Right renal cortex interstitium (tissue), 3 donors: ENCODE data around the gene PLPP7. TPM values are rescaled to one million over a fixed set of nuclear protein-coding genes. Genes with fewer than 3 reads are reported as not detected.
"Not testable (repeated sequence)": the region's sequence is repeated elsewhere in the genome, so short reads cannot be mapped to it uniquely, and the experiment has no call there.

Experiments used
- DNase-seq, 3 donors: peaks; one replicate each; pipeline ENCODE4 v3.0.0-alpha.2; 2013; ENCODE audit warnings: low read depth in 3 of 3, low spot score in 2 of 3
- polyA plus RNA-seq, 3 donors: library from polyadenylated mRNA; unstranded; fragments of 120-200 nt; gene quantifications; one replicate each; pipeline ENCODE4 v1.2.1, GENCODE V29; 2013; ENCODE audit not compliant: insufficient read length in 3 of 3

PLPP7 gene
- polyA plus RNA-seq, 3 donors = 1.9 to 2.5 (median 2.0) TPM

DNA sequence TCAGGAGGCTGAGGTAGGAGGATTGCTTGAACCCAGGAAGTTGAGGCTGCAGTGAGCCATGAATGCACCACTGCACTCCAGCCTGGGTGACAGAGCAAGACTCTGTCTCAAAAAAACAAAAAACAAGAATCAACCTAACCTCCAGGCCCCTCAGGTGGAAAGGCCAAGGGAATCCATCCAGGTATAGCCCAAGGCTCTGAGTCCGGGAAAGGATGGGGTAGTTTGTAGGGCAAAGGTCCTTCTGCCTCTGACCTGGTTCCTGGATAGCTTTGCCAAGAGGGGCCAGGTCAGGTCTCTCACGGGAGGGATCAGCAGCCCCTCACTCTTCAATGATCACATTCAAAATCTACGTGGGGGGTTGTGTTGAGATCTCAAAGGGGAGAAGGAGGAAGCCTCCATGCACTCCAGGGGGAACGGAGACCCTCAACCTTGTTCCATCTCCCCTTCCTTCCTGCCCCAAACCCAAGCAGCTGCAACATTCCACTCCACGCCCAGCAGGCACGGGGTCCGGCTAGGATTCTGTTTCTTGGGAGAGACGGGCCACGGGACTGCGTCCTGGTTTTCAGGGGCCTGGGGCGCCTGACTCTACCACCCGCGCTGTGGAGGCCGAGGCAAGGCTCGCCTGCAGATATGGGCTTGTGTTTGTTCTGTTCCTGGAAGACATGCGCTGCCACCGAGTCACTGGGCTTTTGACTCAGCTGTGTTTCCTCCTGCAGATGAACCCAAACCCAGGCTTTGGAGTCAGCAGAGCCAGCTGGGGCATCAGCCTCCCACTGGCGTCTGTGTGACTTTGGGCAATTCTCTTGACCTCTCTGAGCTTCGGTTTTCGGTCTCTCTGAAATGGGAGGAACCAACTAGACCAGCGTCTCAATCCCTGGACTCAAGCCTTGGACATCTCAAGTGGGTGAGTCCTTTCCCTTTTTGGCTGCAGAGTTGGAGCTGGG, 35.5 kb downstream of the PLPP7 start:
- no peak for DNase-seq

DNA sequence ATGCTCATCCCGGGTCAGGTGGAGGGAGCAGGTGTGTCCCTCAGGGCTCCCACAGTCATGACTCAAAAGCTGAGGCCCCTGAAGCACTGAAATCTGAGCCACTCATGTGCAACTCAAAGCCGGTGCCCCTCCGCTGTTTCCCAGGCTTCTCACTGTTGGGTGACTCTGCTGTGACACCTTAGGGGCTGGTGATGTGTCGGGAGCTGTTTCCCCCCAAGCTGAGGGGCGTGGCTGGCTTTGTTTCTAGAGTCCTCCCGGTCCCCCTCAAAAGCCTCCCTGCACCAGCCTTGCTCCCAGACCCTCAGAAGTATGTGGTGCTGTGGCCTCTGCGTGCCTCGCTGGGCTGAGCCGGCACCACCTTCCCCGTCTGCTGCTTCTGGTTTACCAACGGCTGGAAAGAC, 39.7 kb downstream of the PLPP7 start:
- DNase-seq = no peak

DNA sequence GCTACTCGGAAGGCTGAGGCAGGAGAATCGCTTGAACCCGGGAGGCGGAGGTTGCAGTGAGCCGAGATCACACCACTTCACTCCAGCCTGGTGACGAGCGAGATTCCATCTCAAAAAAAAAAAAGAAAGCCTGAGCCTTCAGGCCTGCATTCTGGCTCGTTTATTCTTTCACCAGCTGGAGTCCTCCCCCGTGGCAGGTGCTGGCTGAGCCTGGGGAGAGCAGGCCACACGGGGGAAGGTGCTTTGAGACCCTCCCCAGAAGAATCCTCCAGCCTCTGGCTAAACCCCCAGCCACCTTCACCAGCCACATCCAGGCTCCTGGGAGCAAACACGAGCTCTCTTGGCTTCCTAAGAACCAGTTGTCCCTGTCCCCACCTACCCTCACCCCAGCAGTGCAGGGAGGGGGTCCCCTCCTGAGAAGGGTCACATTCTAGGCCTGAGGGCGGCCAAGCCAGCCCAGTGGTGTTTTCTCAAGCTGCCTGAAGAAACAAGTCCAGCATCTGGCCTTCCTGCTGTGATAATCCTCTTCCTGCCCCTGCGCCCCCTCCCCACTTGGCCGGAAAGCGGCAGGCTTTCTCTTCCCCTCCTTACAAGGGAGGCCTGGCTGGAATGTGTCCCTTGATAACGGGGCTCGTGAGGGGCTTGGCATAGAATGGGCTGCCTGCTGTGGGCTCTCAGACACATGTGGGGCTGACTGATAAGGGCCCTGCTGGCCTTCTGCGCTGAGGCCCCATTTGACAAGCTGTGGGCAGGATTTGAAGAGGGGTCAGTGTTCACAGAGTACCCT, 41.5 kb downstream of the PLPP7 start:
- no peak for DNase-seq

GRCh38 chr9:131331996-131332395, 42.5 kb downstream of the PLPP7 start:
- DNase-seq = not testable (repeated sequence)

GRCh38 chr9:131333771-131334628, 44.5 kb downstream of the PLPP7 start:
- DNase-seq = no peak

DNA sequence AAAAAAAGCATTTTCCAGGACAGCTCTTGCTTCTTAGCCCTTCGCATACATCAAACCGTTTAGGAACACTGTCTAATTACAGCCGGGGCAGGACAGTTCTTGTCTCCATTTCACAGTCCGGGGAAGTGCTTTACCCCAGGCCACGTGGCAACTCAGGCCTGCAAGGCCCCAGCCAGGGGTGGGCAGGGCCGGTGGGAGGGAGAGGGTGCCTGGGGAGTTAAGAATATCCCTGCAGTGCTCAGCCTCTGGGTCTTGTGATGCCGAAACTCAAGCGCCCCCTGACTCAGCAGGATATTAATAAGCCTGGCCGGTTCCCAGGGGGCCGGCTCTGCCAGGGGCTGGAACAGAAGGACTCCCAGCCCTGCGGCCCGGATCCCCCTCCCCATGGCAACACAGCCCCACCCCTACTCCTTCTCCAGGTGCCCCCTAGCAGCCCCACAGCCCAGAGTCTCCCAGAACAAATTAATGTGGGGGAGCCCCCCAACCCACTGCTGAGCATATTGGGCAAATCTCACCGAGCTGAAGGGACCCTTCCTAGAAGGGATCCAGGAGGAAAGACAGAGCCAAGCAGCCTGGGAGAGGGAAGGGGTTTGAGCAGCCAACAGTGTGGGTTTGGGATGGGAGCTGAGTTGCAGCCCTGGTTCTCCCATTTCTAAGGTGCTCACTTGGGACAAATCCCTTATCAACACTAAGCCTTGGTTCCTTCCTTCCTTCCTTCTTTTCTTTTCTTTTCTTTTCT, 45.3 kb downstream of the PLPP7 start:
- no peak for DNase-seq

GRCh38 chr9:131335368-131335755, 45.8 kb downstream of the PLPP7 start:
- no peak for DNase-seq

- DNase-seq = no peak
Observed at GRCh38 chr9:131337131-131337848, 47.8 kb downstream of the PLPP7 start.

DNA sequence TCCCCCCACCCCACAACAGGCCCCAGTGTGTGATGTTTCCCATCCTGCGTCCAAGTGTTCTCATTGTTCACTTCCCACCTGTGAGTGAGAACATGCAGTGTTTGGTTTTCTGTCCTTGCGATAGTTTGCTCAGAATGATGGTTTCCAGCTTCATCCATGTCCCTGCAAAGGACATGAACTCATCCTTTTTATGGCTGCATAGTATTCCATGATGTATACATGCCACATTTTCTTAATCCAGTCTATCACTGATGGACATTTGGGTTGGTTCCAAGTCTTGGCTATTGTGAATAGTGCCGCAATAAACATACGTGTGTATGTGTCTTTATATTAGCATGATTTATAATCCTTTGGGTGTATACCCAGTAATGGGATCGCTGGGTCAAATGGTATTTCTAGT, 49.7 kb downstream of the PLPP7 start:
- DNase-seq = not testable (repeated sequence)

DNA sequence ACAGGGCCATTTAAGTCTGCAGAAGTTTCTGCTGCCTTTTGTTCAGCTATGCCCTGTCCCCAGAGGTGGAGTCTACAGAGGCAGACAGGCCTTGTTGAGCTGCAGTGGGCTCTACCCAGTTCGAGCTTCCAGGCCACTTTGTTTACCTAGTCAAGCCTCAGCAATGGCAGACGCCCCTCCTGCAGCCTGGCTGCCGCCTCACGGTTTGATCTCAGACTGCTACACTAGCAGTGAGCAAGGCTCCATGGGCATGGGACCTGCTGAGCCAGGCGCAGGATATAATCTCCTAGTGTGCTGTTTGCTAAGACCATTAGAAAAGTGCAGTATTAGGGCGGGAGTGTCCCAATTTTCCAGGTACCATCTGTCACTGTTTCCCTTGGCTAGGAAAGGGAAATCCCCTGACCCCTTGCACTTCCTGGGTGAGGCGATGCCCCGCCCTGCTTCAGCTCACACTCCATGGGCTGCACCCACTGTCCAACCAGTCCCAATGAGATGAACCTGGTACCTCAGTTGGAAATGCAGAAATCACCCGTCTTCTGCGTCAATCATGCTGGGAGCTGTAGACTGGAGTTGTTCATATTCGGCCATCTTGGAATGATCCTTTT, 55.5 kb downstream of the PLPP7 start:
- not testable (repeated sequence) for DNase-seq

DNA sequence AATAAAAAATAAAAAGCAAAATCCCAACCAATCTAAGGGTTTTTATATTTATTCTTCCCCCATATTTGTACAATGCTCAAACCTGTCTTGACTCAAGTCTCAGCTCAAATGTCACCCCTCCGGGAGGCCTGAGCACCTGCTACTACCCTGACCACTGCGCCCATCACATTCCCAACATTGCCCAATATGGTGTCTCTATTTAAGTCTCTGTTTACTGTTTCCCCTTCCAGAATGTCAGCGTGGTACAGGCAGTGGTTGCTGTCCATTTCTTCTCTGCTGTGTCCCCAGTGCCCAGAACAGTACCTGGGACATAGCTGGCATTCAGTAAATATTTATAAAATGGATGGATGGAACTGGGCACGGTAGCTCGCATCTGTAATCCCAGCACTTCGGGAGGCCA, 57.0 kb downstream of the PLPP7 start:
- no peak for DNase-seq

DNA sequence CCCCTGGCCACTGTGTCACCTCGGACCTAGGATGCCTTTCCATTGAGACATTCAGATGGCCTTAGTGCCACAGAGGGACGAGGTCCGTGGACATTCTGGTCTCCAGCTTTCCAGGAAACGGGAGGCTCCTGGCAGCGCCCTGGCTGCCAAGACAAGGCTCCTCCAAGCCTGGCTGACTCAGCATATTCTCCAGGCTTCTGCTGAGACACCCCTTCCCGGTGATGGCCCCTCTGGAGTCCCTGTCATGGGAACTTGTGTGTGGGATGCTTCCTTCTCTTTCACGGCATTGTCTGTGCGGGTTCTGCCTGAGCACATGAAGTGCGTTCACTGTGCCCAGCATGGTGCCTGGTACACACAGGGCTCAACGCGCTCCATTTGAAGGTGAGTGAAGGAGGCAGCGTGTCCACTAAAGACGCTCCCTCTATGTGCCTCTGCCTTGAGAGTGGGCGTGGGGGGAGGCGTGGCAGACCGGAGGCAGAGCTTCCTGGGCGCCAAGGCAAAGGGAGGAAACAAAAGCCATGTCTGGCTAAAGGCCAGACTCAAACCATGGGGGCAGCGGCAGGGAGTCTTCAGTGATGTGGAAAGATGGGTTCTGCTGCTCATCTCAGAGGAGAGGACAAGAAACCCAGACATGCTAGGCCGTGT, 58.0 kb downstream of the PLPP7 start:
- DNase-seq = no peak

GRCh38 chr9:131348631-131349521, 59.4 kb downstream of the PLPP7 start:
- DNase-seq = no peak

- DNase-seq = no peak
Observed at GRCh38 chr9:131349522-131349880, 60.0 kb downstream of the PLPP7 start.

DNA sequence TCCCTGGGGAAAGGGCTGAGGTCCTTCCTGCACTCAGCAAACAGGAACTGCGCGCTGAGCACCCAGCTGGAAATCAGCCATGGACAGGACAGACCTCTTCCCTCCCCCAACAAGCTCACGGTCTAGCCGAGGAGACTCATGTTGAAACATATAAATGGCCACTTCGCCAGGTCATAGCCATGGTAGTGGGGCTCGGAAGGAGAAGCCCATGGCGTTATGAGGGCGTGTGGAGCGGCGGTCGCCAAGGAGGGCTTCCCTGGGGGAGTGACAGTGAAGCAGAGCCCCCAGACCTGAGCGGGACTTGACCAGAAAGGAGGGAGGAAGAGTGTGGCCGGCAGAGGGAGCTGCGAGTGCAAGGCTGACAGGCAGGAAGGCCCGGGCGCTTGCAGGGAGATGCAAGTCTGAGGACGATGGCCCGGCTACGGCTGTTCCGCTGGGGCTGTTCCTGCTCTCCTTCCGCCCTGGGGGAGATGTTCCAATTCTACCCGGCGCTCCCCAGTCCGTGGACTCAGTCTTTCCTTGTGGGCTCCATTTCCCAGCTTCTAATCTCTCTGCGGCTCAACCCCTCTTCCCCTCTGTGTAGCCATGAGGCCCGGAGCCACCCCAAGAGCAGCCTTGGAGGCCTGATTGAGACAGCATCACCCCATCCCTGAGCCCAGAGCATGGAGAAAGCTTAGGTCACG, 60.5 kb downstream of the PLPP7 start:
- peak in 1 of 3 donors; percentile 59 for DNase-seq

DNA sequence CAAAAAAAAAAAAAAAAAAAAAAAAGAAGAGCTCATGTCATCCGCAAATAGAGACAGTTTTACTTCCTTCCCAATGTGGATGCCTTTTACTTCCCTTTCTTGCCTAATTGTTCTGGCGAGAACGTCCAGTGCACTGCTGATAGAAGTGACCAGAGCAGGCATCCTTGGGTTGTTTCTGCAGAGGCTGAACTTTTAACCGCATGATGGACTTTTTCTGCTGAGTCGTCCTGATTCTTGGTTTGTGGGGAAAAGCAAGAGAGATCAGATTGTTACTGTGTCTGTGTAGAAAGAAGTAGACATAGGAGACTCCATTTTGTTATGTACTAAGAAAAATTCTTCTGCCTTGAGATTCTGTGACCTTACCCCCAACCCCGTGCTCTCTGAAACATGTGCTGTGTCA, 67.0 kb downstream of the PLPP7 start:
- not testable (repeated sequence) for DNase-seq

- DNase-seq = no peak
Observed at GRCh38 chr9:131358556-131358955, 69.0 kb downstream of the PLPP7 start.
